ENCODE data around the gene PARVG.

DNA sequence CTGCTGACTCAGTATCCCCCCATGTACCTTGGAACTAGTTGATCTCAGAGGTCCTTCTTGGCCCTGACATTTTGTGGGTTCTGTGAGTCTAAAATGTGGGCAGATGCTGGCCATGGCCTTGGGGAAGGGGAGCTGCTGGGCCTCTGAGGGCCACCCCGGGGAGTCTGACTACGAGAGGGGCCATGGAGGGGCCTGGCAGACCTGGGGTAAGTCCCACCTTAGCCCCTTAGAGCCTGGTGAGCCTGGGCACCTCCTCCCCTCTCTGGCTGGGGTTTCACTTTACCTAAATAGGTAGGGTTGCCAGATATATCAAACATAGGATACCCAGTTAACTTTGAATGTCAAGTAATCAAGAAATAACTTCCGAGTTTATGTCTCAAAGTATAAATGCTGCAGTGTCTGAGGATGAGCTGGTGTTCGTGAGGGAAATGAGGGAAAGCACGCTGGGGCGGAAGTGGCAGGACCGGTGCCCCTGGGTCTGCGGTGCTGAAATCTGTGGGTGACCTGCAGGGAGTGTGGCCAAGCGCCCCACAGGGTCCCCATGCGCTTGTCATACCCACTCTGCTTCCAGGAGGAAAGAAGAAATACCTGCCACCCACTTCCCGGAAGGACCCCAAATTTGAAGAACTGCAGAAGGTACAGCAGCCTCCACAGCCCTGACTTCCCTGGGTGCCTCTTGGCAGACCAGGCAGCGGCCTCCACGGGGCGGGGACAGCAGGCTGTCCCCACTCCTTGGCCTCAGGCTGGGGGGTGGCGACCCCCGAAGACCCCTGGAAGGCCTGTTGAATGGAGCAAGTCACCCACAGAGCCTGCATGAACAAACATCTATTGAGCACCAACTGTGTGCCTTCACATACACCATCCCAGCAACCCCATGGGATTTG lies 4.8 kb downstream of the PARVG start:
- TF ChIP-seq POLR2AphosphoS5 (IDR thresholded peaks at IDR 0.05): no peak
- TF ChIP-seq, protein P1, sequence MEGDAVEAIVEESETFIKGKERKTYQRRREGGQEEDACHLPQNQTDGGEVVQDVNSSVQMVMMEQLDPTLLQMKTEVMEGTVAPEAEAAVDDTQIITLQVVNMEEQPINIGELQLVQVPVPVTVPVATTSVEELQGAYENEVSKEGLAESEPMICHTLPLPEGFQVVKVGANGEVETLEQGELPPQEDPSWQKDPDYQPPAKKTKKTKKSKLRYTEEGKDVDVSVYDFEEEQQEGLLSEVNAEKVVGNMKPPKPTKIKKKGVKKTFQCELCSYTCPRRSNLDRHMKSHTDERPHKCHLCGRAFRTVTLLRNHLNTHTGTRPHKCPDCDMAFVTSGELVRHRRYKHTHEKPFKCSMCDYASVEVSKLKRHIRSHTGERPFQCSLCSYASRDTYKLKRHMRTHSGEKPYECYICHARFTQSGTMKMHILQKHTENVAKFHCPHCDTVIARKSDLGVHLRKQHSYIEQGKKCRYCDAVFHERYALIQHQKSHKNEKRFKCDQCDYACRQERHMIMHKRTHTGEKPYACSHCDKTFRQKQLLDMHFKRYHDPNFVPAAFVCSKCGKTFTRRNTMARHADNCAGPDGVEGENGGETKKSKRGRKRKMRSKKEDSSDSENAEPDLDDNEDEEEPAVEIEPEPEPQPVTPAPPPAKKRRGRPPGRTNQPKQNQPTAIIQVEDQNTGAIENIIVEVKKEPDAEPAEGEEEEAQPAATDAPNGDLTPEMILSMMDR (IDR thresholded peaks at IDR 0.05): no peak
- TF ChIP-seq POLR2A (IDR thresholded peaks at IDR 0.05; ENCODE audit: low read depth): no peak

All from esophagus muscularis mucosa (tissue), 3 donors.